ENCODE measurements around the gene COG2. TPM values are rescaled to one million over a fixed set of nuclear protein-coding genes. Genes with fewer than 3 reads are reported as not detected.
A peak's percentile ranks its signal among the peaks of the same experiment; 100 is the strongest.

Gene COG2
- total RNA-seq, 1 experiment from 2014 or later: 51.0 TPM

DNA sequence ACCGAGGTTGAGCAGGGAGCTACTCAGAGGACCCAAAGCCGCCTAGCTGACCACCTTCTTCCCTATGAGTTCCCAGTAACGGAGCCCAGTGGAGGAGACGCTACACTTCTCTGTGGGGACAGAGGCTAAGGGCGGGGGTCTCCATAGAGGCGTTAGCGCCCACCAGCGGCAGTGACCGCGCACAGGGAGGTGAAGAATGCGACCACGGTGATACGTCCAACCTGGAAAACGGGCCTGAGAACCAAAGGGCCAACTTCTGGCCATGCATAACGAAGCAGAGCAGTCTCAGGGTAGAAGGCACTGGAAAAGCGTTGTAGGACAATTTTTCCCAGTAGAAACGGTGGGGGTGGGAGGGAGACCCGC lies 400 bp upstream of the COG2 start:
- Histone ChIP-seq H3K4me2 (ENCODE audit: low read length) (peak overlapping the region; percentile 9; the same call in 1 of the 2 replicates), H3K36me3 (ENCODE audit: low read depth, low read length) (peaks cover 6% of the 10 kb centered on the region; the same call in 1 of the 2 replicates), H3K9ac (ENCODE audit: low read length) (no peak overlapping the region), H3K9me3 (ENCODE audit: low read length) (no peaks in the 10 kb centered on the region), H4K20me1 (ENCODE audit: low read length) (peaks cover 24% of the 10 kb centered on the region), H3K27me3 (ENCODE audit: low read length) (peaks cover 35% of the 10 kb centered on the region), H2AFZ (ENCODE audit: low read length) (0 out of 2 replicates have a peak overlapping the region, but pooled peaks have one; percentile 4), H3K9me2 (replicated peaks; ENCODE audit: low read length) (no peaks in the 10 kb centered on the region), H3K4me1 (ENCODE audit: insufficient read depth, low read length) (peaks cover 25% of the 10 kb centered on the region), H3K79me2 (ENCODE audit: low read length) (peaks cover 44% of the 10 kb centered on the region), H3K27ac (ENCODE audit: low read length) (no peak overlapping the region), H3F3A (ENCODE audit: low read length, unreplicated experiment) (no peaks in the 10 kb centered on the region), H3K4me3 (ENCODE audit: low read length) (no peak overlapping the region)
- BruUV-seq (replicated peaks): no TSS peak
- TF ChIP-seq EZH2phosphoT487 (IDR thresholded peaks at IDR 0.05; ENCODE audit: borderline replicate concordance, low read length) (no peak), EZH2 (IDR thresholded peaks at IDR 0.05; ENCODE audit: low read length, unreplicated experiment) (no peak)
- TF ChIP-seq, protein P1, sequence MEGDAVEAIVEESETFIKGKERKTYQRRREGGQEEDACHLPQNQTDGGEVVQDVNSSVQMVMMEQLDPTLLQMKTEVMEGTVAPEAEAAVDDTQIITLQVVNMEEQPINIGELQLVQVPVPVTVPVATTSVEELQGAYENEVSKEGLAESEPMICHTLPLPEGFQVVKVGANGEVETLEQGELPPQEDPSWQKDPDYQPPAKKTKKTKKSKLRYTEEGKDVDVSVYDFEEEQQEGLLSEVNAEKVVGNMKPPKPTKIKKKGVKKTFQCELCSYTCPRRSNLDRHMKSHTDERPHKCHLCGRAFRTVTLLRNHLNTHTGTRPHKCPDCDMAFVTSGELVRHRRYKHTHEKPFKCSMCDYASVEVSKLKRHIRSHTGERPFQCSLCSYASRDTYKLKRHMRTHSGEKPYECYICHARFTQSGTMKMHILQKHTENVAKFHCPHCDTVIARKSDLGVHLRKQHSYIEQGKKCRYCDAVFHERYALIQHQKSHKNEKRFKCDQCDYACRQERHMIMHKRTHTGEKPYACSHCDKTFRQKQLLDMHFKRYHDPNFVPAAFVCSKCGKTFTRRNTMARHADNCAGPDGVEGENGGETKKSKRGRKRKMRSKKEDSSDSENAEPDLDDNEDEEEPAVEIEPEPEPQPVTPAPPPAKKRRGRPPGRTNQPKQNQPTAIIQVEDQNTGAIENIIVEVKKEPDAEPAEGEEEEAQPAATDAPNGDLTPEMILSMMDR (conservative IDR thresholded peaks at IDR 0.05; ENCODE audit: low read depth, low read length): no peak
- ChIA-PET POLR2A (ENCODE audit: unreplicated experiment) (interaction anchor here (0.9 kb wide), 1 partner anchor 9 kb away, joined by 5 read pairs; no protein-coding TSS in a partner anchor), CTCF (interaction anchor here (0.5 to 2.6 kb wide), 3 partner anchors 131 to 514 kb away, joined by 3 to 16 read pairs (median 4); no protein-coding TSS in a partner anchor)
- ATAC-seq (no peak), DNase-seq (no peak)
- intact Hi-C loops (cut with micrococcal nuclease): loop anchor here (1.0 to 2.0 kb wide), 3 partner anchors 39 to 337 kb away; partner anchors contain the start of genes ARV1 and TTC13

DNA sequence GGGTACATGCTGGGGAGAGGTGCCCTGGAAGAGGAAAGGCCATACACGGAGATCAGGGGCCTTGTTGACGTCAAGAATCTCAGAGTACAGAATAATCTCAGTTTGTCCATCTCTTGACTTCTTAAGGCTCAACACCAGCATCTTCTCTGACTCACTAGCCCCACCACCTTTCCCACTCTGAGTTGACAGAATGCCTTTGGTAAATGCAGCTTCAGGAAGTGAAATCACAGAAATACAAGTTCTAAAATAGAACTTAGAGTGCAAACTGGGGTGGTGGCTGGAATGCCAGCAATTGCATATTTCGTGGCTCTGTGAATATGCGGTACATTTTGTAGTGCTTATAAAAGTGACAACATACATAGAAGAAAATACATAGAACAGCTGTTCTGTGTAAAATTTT lies 1.6 kb downstream of the COG2 start:
- ChIA-PET CTCF (interaction anchor here (2.6 kb wide), 1 partner anchor 129 kb away, joined by 16 read pairs; no protein-coding TSS in a partner anchor), POLR2A (ENCODE audit: unreplicated experiment) (no interaction called here)
- DNase-seq (peak; percentile 42), ATAC-seq (no peak)
- H3K9ac ChIP-seq (ENCODE audit: low read length): no peak overlapping the region
- peak overlapping the region; percentile 86 for H3K4me2 ChIP-seq (ENCODE audit: low read length)
- peaks cover 24% of the 10 kb centered on the region for H4K20me1 ChIP-seq (ENCODE audit: low read length)
- no peak for TF ChIP-seq EZH2 (IDR thresholded peaks at IDR 0.05; ENCODE audit: low read length, unreplicated experiment)
- TF ChIP-seq EZH2phosphoT487 (IDR thresholded peaks at IDR 0.05; ENCODE audit: borderline replicate concordance, low read length): no peak
- TF ChIP-seq, protein P1 (conservative IDR thresholded peaks at IDR 0.05; ENCODE audit: low read depth, low read length): no peak; the same call in 1 of the 2 replicates
- H3K9me3 ChIP-seq (ENCODE audit: low read length): no peaks in the 10 kb centered on the region
- no TSS peak for BruUV-seq (replicated peaks)
- peak overlapping the region; percentile 86 for H3K4me3 ChIP-seq (ENCODE audit: low read length)
- peaks cover 63% of the 10 kb centered on the region for H3K79me2 ChIP-seq (ENCODE audit: low read length)
- peaks cover 25% of the 10 kb centered on the region for H3K4me1 ChIP-seq (ENCODE audit: insufficient read depth, low read length)
- no peaks in the 10 kb centered on the region for H3K9me2 ChIP-seq (replicated peaks; ENCODE audit: low read length)
- H3K36me3 ChIP-seq (ENCODE audit: low read depth, low read length): peaks cover 6% of the 10 kb centered on the region; the same call in 1 of the 2 replicates
- no peak overlapping the region for H3K27ac ChIP-seq (ENCODE audit: low read length)
- H3K27me3 ChIP-seq (ENCODE audit: low read length): peaks cover 15% of the 10 kb centered on the region
- intact Hi-C loops (cut with micrococcal nuclease): loop anchor here (2.0 kb wide), 1 partner anchor 335 kb away; the partner anchor contains the start of genes ARV1 and TTC13
- no peaks in the 10 kb centered on the region for H3F3A ChIP-seq (ENCODE audit: low read length, unreplicated experiment)
- no peak overlapping the region for H2AFZ ChIP-seq (ENCODE audit: low read length)

DNA sequence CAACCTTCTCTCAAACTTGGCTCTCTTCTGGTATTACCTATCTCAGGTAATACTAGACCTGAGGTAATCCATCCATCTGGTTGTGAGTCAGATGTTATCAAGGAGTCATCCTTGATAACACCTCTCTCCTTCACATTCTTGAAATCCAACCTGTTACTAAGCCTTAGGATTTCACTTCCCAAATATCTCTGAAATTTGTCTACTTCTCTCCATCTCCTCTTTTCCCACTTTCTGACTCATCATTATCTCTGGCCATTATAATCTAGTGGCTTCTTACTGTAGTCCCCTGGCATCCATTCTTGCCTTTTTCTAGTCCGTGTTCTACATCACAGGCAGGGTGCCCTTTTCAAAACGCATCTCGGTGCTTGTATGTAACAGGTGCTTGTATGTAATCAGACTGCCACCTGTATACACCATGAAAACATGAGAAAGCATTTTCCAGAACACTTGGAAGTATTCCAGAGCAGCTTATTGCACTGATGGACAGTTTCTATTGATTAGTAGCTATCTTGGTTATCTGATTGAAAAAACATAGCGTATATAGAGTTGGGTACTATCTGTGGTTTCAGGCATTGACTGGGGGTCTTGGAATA lies 4.5 kb downstream of the COG2 start:
- no TSS peak for BruUV-seq (replicated peaks)

More for the DNA sequence above, 4.5 kb downstream of the COG2 start:
- POLR2A ChIA-PET (ENCODE audit: unreplicated experiment): no interaction called here
- Histone ChIP-seq H3K79me2 (ENCODE audit: low read length) (peaks cover 92% of the 10 kb centered on the region), H3K36me3 (ENCODE audit: low read depth, low read length) (peaks cover 6% of the 10 kb centered on the region; the same call in 1 of the 2 replicates), H3F3A (ENCODE audit: low read length, unreplicated experiment) (no peaks in the 10 kb centered on the region), H2AFZ (ENCODE audit: low read length) (no peak overlapping the region), H3K9me3 (ENCODE audit: low read length) (no peaks in the 10 kb centered on the region), H3K27ac (ENCODE audit: low read length) (no peak overlapping the region), H4K20me1 (ENCODE audit: low read length) (peaks cover 44% of the 10 kb centered on the region), H3K9ac (ENCODE audit: low read length) (no peak overlapping the region), H3K9me2 (replicated peaks; ENCODE audit: low read length) (no peaks in the 10 kb centered on the region), H3K4me3 (ENCODE audit: low read length) (no peak overlapping the region), H3K4me1 (ENCODE audit: insufficient read depth, low read length) (peaks cover 27% of the 10 kb centered on the region), H3K4me2 (ENCODE audit: low read length) (no peak overlapping the region), H3K27me3 (ENCODE audit: low read length) (no peaks in the 10 kb centered on the region)
- intact Hi-C loops (cut with micrococcal nuclease): no loop called here
- TF ChIP-seq EZH2phosphoT487 (IDR thresholded peaks at IDR 0.05; ENCODE audit: borderline replicate concordance, low read length) (no peak), EZH2 (IDR thresholded peaks at IDR 0.05; ENCODE audit: low read length, unreplicated experiment) (no peak)
- TF ChIP-seq, protein P1 (conservative IDR thresholded peaks at IDR 0.05; ENCODE audit: low read depth, low read length): no peak
- ATAC-seq (no peak), DNase-seq (no peak)
- CTCF ChIA-PET: no interaction called here
